Activated T-helper 2 cell treated with anti-CD3 and anti-CD28 coated beads, Interferon-gamma antibody, Interleukin-2, Interleukin-4, amounts not matched to agents 10 μg/mL and 5 μg/mL and 100 μg/mL, durations not matched to agents 14 hours and 24 hours and 36 hours (primary cell): ENCODE results near the gene MAP3K2. TPM values are rescaled to one million over a fixed set of nuclear protein-coding genes. Genes with fewer than 3 reads are reported as not detected.

Experiments used
- DNase-seq: peaks from one replicate; pipeline ENCODE4 v3.0.0; 2021; ENCODE audit warnings: low spot score
- H3K27ac Mint-ChIP-seq: one replicate; pipeline ENCODE4 v1.8.0; 2021; ENCODE audit warnings: mixed read lengths
- H3K27me3 Mint-ChIP-seq: one replicate; pipeline ENCODE4 v1.8.0; 2021; ENCODE audit warnings: low read depth, mixed read lengths
- H3K36me3 Mint-ChIP-seq: one replicate; pipeline ENCODE4 v1.8.0; 2021; ENCODE audit warnings: low read depth, mixed read lengths
- H3K4me1 Mint-ChIP-seq: one replicate; pipeline ENCODE4 v1.8.0; 2021; ENCODE audit warnings: low read depth, mixed read lengths
- H3K4me3 Mint-ChIP-seq: one replicate; pipeline ENCODE4 v1.8.0; 2021; ENCODE audit warnings: low read depth, mild to moderate bottlenecking, moderate library complexity, mixed read lengths
- H3K9me3 Mint-ChIP-seq: one replicate; pipeline ENCODE4 v1.8.0; 2021; ENCODE audit warnings: mixed read lengths
- intact Hi-C: fragments of 100-400 bp; cut with micrococcal nuclease; formaldehyde crosslinking; loops from one replicate; pipeline ENCODE4 v1.15.1; 2023
- total RNA-seq: library from RNA; stranded (reverse); gene quantifications from 2 replicates; pipeline ENCODE4 v1.2.3, GENCODE V29; 2022

MAP3K2 gene, protein sequence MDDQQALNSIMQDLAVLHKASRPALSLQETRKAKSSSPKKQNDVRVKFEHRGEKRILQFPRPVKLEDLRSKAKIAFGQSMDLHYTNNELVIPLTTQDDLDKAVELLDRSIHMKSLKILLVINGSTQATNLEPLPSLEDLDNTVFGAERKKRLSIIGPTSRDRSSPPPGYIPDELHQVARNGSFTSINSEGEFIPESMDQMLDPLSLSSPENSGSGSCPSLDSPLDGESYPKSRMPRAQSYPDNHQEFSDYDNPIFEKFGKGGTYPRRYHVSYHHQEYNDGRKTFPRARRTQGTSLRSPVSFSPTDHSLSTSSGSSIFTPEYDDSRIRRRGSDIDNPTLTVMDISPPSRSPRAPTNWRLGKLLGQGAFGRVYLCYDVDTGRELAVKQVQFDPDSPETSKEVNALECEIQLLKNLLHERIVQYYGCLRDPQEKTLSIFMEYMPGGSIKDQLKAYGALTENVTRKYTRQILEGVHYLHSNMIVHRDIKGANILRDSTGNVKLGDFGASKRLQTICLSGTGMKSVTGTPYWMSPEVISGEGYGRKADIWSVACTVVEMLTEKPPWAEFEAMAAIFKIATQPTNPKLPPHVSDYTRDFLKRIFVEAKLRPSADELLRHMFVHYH
- total RNA-seq, result 49.6 and 51.3 TPM in 2 replicates

DNA sequence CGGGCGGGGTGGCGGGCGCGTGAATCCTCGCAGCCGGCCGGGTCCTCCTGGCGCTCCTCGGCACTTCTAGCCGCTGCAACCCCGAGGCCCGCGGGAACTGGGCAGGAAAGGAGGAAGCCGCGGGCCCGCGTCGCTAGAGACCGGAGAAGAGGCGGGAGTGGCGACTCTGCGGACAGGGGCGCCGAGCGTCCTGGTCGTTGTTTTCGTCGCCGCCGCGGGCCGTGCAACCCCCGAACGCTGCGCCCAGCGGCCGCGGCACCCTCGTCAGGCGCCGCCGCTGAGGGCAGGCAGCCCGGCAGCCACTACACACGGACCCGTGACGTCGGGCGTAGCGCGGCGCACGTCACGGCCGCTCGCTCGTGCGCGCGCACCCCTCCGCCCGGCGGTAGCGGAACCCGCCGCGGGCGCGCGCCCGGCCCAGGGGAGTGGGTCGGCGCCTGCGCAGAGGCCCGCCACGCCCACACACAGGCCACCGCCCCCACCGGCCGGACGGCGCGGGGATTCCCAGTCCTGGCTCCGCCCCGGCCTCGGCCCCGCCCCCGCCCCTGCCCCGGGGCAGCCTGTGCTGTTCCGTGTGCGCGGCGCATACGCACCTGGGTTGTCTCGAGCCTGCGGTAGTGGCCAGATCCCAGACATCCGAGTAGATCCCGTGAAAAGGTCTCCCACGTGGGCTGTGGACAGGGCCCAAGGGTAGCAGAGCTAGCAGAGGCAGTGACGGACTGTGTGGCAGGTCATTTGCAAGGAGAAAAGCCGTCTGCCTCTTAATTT lies at the start of gene MAP3K2:
TSS of gene MAP3K2 (minus strand) at position 321 of the 768 bp plus-strand sequence. CDS start 44,846 bp downstream, outside the sequence.
- H3K27ac Mint-ChIP-seq, result peak within 1 kb of the TSS; percentile 98
- H3K9me3 Mint-ChIP-seq, result no peaks in the 10 kb centered on the region
- peak within 1 kb of the TSS; percentile 82 for H3K4me3 Mint-ChIP-seq
- DNase-seq, result peak; percentile 90
- intact Hi-C loops, result loop anchor here (1.0 to 5.0 kb wide), 7 partner anchors 14 to 161 kb away; partner anchors contain the start of gene IWS1
- peaks cover 17% of the 10 kb centered on the region for H3K36me3 Mint-ChIP-seq
- H3K4me1 Mint-ChIP-seq, result peaks cover 65% of the 10 kb centered on the region
- no peaks in the 10 kb centered on the region for H3K27me3 Mint-ChIP-seq

- intact Hi-C loops, result no loop called here
- no peak for DNase-seq
These were observed 49.3 kb upstream of the MAP3K2 start for GRCh38 chr2:127437056-127437455.

DNA sequence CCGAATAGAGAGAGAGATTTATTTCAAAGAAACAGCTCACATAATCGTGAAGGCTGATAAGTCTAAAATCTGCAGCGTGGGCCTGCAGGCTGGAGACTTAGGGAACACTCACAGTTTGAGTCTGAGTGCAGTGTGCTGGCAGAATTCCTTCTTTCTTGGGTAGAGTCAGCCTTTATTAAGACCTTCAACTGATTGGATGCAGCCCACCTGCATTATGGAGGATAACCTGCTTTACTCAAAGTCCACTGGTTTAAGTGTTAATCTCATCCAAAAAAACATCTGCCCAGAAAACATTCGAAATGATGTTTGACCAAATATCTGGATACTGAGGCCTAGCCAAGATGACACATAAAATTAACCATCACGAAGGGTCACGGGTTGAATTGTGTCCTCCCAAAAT lies 46.7 kb upstream of the MAP3K2 start:
- no peak for DNase-seq
- Mint-ChIP-seq H3K4me1 (no peaks in the 10 kb centered on the region), H3K36me3 (no peaks in the 10 kb centered on the region), H3K27me3 (no peaks in the 10 kb centered on the region), H3K27ac (no peak overlapping the region), H3K4me3 (no peak overlapping the region), H3K9me3 (no peaks in the 10 kb centered on the region)
- intact Hi-C loops, result no loop called here

More at GRCh38 chr2:127437056-127437455, 49.3 kb upstream of the MAP3K2 start:
- Mint-ChIP-seq H3K4me3 (no peak overlapping the region), H3K9me3 (peaks cover 5% of the 10 kb centered on the region), H3K27ac (no peak overlapping the region), H3K27me3 (no peaks in the 10 kb centered on the region), H3K4me1 (no peaks in the 10 kb centered on the region), H3K36me3 (no peaks in the 10 kb centered on the region)

DNA sequence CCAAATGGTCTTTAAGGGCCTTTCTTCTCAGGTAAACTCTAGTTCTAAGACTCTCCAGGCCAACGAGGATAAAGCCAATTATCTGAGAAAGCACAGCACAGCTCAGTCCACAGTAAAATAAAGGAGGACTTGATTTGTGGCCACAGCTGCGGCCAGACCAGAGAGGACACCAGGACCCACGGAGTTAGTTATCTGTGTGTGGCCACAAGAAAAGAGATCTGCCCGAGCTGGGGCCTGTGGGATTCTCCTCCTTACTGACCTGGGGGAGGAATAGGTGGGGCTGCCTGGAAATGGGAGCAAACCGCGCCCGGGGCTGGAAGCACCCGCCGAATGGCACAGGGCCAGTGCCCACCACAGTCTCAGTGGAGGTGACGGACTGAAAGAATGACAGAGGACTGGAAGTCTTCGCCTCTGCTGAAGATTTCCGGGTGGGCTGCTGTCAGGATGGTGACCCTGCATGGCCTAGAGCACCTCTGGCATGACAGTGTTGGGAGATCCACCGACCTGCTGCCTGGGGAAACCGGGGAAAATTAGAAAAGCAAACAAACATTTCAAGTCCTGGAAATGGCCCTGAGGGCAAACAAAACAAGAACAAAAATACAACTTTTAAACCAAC lies 43.7 kb upstream of the MAP3K2 start:
- Mint-ChIP-seq H3K4me3 (no peak overlapping the region), H3K9me3 (no peaks in the 10 kb centered on the region), H3K36me3 (no peaks in the 10 kb centered on the region), H3K27ac (no peak overlapping the region), H3K27me3 (no peaks in the 10 kb centered on the region), H3K4me1 (no peaks in the 10 kb centered on the region)
- DNase-seq, result no peak
- intact Hi-C loops, result no loop called here

- no peaks in the 10 kb centered on the region for H3K36me3 Mint-ChIP-seq
- intact Hi-C loops, result no loop called here
- peaks cover 5% of the 10 kb centered on the region for H3K27me3 Mint-ChIP-seq
- DNase-seq, result no peak
- H3K27ac Mint-ChIP-seq, result no peak overlapping the region
- no peaks in the 10 kb centered on the region for H3K9me3 Mint-ChIP-seq
- H3K4me3 Mint-ChIP-seq, result no peak overlapping the region
- no peaks in the 10 kb centered on the region for H3K4me1 Mint-ChIP-seq
These were observed 42.2 kb upstream of the MAP3K2 start for GRCh38 chr2:127429844-127430425.

DNA sequence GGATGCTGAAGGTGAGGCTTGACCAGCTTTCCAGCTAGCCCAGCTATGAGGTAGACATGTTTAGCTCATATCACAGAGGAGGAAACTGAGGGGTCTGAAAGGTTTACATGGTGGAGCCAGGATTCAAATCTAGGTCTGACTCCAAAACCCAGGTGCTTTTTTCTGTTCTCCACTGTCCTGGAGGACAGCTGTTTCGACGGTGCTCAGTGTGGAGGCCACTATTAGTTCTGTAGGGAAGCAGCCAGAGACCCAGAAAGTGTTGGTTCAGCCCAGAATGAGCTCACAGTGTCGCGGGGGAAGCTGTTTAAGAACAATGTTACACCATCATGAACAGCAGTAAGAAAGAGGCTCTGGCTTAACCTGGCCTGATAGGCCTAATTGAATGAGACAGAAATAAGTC lies 41.5 kb upstream of the MAP3K2 start:
- no peaks in the 10 kb centered on the region for H3K4me1 Mint-ChIP-seq
- no peak overlapping the region for H3K4me3 Mint-ChIP-seq
- intact Hi-C loops, result no loop called here
- H3K27me3 Mint-ChIP-seq, result peaks cover 8% of the 10 kb centered on the region
- H3K36me3 Mint-ChIP-seq, result no peaks in the 10 kb centered on the region
- DNase-seq, result no peak
- H3K9me3 Mint-ChIP-seq, result no peaks in the 10 kb centered on the region
- H3K27ac Mint-ChIP-seq, result no peak overlapping the region

GRCh38 chr2:127428815-127429109 lies 41.0 kb upstream of the MAP3K2 start:
- no peak for DNase-seq
- Mint-ChIP-seq H3K27me3 (peaks cover 14% of the 10 kb centered on the region), H3K9me3 (no peaks in the 10 kb centered on the region), H3K36me3 (no peaks in the 10 kb centered on the region), H3K4me1 (peaks cover 3% of the 10 kb centered on the region), H3K27ac (no peak overlapping the region), H3K4me3 (no peak overlapping the region)
- intact Hi-C loops, result no loop called here

DNA sequence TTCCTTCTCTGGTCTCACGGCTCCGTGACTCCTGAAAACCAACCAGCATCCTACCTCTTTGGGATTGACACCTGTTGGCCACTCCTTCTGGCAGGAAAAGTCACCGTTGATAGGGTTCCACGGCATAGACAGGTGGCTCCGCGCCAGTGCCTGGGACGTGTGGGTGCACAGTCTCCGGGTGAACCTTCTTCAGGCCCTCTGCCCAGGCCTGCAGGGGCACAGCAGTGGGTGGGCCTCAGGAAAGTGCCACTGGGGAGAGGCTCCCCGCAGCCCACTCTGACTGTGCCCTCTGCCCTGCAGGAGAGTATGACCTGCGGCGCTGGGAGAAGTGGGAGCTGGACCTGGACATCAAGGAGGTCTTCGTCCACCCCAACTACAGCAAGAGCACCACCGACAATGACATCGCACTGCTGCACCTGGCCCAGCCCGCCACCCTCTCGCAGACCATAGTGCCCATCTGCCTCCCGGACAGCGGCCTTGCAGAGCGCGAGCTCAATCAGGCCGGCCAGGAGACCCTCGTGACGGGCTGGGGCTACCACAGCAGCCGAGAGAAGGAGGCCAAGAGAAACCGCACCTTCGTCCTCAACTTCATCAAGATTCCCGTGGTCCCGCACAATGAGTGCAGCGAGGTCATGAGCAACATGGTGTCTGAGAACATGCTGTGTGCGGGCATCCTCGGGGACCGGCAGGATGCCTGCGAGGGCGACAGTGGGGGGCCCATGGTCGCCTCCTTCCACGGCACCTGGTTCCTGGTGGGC lies 40.5 kb upstream of the MAP3K2 start:
- Mint-ChIP-seq H3K27me3 (peaks cover 18% of the 10 kb centered on the region), H3K4me1 (peaks cover 3% of the 10 kb centered on the region), H3K9me3 (no peaks in the 10 kb centered on the region), H3K27ac (no peak overlapping the region), H3K36me3 (no peaks in the 10 kb centered on the region), H3K4me3 (no peak overlapping the region)
- no peak for DNase-seq
- intact Hi-C loops, result no loop called here

GRCh38 chr2:127427376-127428056 lies 39.7 kb upstream of the MAP3K2 start:
- H3K27ac Mint-ChIP-seq, result no peak overlapping the region
- no peaks in the 10 kb centered on the region for H3K9me3 Mint-ChIP-seq
- no peak for DNase-seq
- H3K27me3 Mint-ChIP-seq, result peaks cover 22% of the 10 kb centered on the region
- H3K36me3 Mint-ChIP-seq, result no peaks in the 10 kb centered on the region
- no peak overlapping the region for H3K4me3 Mint-ChIP-seq
- peaks cover 5% of the 10 kb centered on the region for H3K4me1 Mint-ChIP-seq
- intact Hi-C loops, result no loop called here

DNA sequence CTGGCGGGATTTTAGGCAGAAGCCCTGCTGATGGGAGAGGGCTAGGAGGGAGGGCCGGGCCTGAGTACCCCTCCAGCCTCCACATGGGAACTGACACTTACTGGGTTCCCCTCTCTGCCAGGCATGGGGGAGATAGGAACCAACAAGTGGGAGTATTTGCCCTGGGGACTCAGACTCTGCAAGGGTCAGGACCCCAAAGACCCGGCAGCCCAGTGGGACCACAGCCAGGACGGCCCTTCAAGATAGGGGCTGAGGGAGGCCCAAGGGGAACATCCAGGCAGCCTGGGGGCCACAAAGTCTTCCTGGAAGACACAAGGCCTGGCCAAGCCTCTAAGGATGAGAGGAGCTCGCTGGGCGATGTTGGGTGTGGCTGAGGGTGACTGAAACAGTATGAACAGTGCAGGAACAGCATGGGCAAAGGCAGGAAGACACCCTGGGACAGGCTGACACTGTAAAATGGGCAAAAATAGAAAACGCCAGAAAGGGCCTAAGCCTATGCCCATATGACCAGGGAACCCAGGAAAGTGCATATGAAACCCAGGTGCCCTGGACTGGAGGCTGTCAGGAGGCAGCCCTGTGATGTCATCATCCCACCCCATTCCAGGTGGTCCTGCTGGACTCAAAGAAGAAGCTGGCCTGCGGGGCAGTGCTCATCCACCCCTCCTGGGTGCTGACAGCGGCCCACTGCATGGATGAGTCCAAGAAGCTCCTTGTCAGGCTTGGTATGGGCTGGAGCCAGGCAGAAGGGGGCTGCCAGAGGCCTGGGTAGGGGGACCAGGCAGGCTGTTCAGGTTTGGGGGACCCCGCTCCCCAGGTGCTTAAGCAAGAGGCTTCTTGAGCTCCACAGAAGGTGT lies 39.0 kb upstream of the MAP3K2 start:
- Mint-ChIP-seq H3K27me3 (peaks cover 29% of the 10 kb centered on the region), H3K4me1 (peaks cover 5% of the 10 kb centered on the region), H3K4me3 (no peak overlapping the region), H3K36me3 (no peaks in the 10 kb centered on the region), H3K9me3 (no peaks in the 10 kb centered on the region), H3K27ac (no peak overlapping the region)
- intact Hi-C loops, result no loop called here
- no peak for DNase-seq
